GM19467 (cell line): ENCODE results near the gene TPX2.

Experiments used
- ATAC-seq: cut with Tn5 transposase; IDR thresholded peaks from one replicate; pipeline ENCODE4 v1.9.1; 2021; ENCODE audit warnings: mild to moderate bottlenecking, moderate library complexity; ENCODE audit not compliant: unreplicated experiment

TPX2 gene

GRCh38 chr20:31738729-31739549, at the start of gene TPX2:
TPX2 (plus strand) TSS chr20:31739290; CDS start chr20:31757477, 18,187 bp downstream.
- ATAC-seq, result peak; percentile 99

- no peak for ATAC-seq
Observed at GRCh38 chr20:31690124-31690666, 48.9 kb upstream of the TPX2 start.

- ATAC-seq, result no peak
Observed at GRCh38 chr20:31691646-31692275, 47.3 kb upstream of the TPX2 start.

- ATAC-seq, result no peak
Observed at GRCh38 chr20:31693402-31693801, 45.7 kb upstream of the TPX2 start.

- no peak for ATAC-seq
Observed at GRCh38 chr20:31693987-31694661, 45.0 kb upstream of the TPX2 start.

GRCh38 chr20:31694842-31695593, 44.1 kb upstream of the TPX2 start:
- no peak for ATAC-seq

GRCh38 chr20:31695849-31696804, 43.0 kb upstream of the TPX2 start:
- ATAC-seq, result no peak

GRCh38 chr20:31698243-31698802, 40.8 kb upstream of the TPX2 start:
- ATAC-seq, result no peak

GRCh38 chr20:31698803-31699718, 40.0 kb upstream of the TPX2 start:
- peak; percentile 89 for ATAC-seq

- no peak for ATAC-seq
Observed at GRCh38 chr20:31699801-31700728, 39.0 kb upstream of the TPX2 start.

GRCh38 chr20:31700747-31701146, 38.3 kb upstream of the TPX2 start:
- no peak for ATAC-seq

GRCh38 chr20:31701591-31701990, 37.5 kb upstream of the TPX2 start:
- no peak for ATAC-seq

GRCh38 chr20:31704225-31705119, 34.6 kb upstream of the TPX2 start:
- ATAC-seq, result no peak

GRCh38 chr20:31705191-31705590, 33.9 kb upstream of the TPX2 start:
- no peak for ATAC-seq

GRCh38 chr20:31705598-31706597, 33.2 kb upstream of the TPX2 start:
- ATAC-seq, result peak; percentile 85
